ENCODE data around the gene SH3RF3.
"Not testable (repeated sequence)": the region's sequence is repeated elsewhere in the genome, so short reads cannot be mapped to it uniquely, and the experiment has no call there.

The SH3RF3 gene

GRCh38 chr2:109157563-109158105, 28.6 kb downstream of the SH3RF3 start:
- no peak for DNase-seq (ENCODE audit: low read depth, low spot score)

DNA sequence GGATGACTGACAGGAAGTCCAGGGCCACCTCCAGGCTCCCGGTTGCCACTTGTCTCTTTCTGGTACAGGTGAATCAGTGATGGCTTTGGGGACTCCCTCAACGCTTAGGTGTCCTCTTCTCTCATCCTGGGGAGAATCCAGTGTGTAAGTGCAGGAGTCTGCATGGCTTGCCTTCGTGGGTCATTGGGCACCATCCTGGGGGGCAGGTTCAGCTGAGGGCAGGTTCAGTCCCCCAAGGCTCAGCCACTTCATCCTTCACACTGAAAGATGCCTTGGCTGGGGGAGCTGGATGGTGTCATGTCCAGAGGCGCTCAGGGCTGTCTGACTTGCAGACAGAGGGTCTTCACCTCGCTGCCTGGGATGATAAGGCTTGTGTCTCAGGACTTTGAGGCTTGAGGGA, 29.2 kb downstream of the SH3RF3 start:
- DNase-seq (ENCODE audit: low read depth, low spot score): no peak

- DNase-seq (ENCODE audit: low read depth, low spot score): no peak
Measured at GRCh38 chr2:109159096-109159495, 30.1 kb downstream of the SH3RF3 start.

GRCh38 chr2:109160714-109161440, 31.9 kb downstream of the SH3RF3 start:
- DNase-seq (ENCODE audit: low read depth, low spot score): no peak

DNA sequence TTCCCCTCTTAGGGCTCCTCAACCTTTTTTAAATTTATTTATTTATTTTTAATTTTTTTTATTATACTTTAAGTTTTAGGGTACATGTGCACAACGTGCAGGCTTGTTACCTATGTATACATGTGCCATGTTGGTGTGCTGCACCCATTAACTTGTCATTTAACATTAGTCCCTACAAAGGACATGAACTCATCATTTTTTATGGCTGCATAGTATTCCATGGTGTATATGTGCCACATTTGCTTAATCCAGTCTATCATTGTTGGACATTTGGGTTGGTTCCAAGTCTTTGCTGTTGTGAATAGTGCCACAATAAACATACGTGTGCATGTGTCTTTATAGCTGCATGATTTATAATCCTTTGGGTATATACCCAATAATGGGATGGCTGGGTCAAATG, 33.4 kb downstream of the SH3RF3 start:
- not testable (repeated sequence) for DNase-seq (ENCODE audit: low read depth, low spot score)

DNA sequence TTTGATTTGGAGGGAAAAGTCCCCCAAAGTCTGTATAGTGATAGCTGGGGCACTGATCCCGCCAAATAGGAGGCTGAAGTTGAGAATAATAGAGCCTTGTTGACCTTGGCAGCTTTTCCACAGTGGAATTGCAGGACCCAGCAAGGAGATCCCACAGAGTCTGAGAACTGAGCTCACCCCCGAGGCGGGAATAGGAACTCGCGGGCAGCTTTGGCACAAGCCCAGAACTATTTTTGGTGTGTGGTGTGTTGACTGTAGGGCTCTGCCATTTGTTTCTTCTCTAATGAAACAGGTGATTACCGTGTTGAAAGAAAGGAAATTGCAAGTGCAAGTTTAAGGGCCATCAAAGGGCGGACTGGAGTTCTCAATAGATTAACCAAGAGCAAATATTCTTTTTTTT, 34.0 kb downstream of the SH3RF3 start:
- no peak for DNase-seq (ENCODE audit: low read depth, low spot score)

DNA sequence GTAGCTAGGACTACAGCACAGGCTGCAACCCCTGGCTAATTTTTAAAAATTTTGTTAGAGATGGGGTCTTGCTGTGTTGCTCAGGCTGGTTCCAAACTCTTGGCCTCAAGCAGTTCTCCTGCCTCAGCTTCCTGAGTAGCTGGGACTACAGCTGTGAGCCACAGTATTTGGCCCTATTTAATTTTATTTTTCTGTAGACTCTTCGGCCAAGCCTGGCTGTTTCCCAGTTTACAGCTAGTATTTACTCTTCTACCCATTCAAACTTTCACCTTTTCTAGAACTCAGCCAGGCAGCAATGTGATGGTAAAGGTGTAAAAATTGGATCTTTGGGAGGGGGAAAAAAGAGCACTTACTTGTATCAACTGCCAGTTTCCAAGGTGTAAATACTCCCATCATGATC, 35.3 kb downstream of the SH3RF3 start:
- no peak for DNase-seq (ENCODE audit: low read depth, low spot score)

- no peak for DNase-seq (ENCODE audit: low read depth, low spot score)
Measured at GRCh38 chr2:109164739-109165221, 35.8 kb downstream of the SH3RF3 start.

- no peak for DNase-seq (ENCODE audit: low read depth, low spot score)
Measured at GRCh38 chr2:109166811-109167210, 37.8 kb downstream of the SH3RF3 start.

DNA sequence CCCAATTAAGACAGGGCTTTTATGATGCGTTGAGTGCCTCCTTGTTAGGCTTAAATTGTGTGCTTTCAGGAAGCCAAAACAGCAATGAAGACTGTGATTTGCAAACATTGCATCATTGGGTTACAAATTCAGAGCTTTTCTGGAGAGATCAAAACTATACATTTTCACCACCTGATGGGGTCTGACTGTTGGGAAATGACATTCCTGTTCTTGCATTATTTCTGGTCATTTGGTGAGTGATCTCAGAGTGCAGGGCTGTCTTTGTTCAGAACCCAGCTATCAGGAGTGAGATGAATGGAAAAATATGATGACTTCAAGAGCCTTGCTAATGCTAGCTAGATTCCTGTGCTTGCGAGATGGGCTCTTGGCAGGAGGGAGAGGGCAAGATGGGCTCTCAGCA, 39.1 kb downstream of the SH3RF3 start:
- DNase-seq (ENCODE audit: low read depth, low spot score): no peak

DNA sequence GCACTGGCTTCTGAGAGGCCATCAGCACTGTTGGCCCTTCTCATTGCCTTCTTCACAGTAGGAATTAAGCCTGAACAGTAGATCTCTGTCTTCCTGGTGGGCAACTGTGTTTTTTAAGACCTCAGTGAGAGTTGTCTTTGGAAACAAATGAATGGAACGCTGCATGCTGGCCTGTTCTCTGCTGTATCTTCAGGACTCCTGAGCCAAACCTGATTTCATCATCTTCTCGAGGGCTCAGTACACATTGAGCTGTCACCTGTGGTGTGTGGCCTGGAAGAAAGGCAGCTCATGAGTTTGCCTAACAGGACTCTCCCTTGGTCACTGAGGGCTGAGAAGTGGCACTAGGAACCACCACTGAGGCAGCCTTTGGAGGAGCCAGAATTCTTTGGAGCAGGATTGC, 39.7 kb downstream of the SH3RF3 start:
- no peak for DNase-seq (ENCODE audit: low read depth, low spot score)

- no peak for DNase-seq (ENCODE audit: low read depth, low spot score)
Measured at GRCh38 chr2:109170645-109171044, 41.6 kb downstream of the SH3RF3 start.

- DNase-seq (ENCODE audit: low read depth, low spot score): no peak
Measured at GRCh38 chr2:109171444-109172334, 42.7 kb downstream of the SH3RF3 start.

GRCh38 chr2:109172556-109173105, 43.6 kb downstream of the SH3RF3 start:
- no peak for DNase-seq (ENCODE audit: low read depth, low spot score)

- DNase-seq (ENCODE audit: low read depth, low spot score): no peak
Measured at GRCh38 chr2:109173311-109174171, 44.5 kb downstream of the SH3RF3 start.

DNA sequence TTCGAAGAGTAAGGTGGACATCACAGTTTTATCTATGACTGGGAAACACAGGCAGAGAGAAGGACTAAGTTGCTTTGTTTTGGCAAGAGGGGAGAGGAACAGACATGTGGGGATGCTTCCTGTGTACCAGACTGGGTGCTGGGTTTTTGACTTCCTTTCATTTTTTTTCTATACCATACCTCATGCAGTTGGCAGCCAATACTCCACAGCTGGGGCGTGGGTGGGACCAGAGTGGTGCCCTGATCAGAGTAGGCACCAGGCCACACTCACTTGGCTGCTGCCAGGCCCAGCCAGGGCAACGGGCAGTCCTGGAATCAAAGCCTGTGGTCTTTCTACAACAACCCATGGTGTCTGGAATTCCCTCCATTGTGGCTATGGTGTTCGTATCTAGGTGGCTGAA, 45.2 kb downstream of the SH3RF3 start:
- no peak for DNase-seq (ENCODE audit: low read depth, low spot score)

- DNase-seq (ENCODE audit: low read depth, low spot score): no peak
Measured at GRCh38 chr2:109174626-109175349, 45.8 kb downstream of the SH3RF3 start.

DNA sequence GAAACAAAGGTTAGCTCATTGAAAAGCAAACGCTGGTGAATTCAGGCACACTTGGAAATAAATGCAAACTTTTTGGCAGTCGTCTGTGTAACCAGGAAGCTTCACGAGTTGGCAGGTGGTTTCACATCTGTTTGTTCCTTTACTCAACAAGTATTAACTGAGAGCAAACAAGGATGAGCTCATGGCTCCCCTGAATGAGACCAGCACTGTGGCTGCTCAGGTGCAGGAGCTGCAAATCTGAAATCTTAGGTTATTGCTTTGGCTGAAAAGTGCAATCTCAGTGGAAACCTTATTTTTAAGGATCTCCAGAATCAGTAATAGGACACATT, 46.3 kb downstream of the SH3RF3 start:
- DNase-seq (ENCODE audit: low read depth, low spot score): no peak

DNA sequence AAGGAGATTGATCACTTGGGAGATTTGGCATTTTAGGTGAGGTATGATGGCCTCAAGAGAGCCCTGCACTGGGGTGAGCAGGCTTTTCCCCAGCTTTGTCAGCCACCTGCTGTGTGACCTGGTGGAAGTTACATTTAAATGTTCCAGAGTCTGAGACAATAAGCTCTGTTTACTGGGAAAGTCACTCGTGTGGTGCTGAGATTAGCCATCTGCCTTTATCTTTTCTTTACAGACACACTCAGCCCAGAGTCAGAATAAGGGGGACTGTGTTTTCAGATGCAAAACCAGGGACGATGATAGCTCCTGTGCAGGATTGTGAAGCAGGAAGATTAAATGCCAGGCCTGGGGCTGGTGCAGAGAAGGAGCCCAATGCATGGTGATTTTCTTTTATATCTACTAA, 47.9 kb downstream of the SH3RF3 start:
- DNase-seq (ENCODE audit: low read depth, low spot score): no peak

- no peak for DNase-seq (ENCODE audit: low read depth, low spot score)
Measured at GRCh38 chr2:109177635-109178034, 48.6 kb downstream of the SH3RF3 start.

DNA sequence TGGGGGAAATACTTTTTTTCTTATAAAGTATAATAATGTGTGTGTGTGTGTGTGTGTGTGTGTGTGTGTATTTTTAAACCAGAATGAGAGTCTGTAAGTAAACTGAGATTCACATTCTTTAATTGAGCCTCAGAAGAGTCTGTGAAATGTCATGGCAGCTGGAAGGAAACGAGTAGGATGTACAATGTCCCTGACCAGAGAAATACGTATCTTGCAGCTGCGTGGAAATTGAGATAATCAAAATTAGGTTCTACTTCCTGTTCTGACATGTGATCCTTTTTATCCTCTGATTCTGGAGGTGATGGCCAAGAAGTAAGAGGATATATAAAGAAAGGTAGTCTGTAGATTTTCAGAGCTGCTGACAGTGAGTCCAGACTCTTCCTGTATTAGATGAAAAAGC, 50.0 kb downstream of the SH3RF3 start:
- no peak for DNase-seq (ENCODE audit: low read depth, low spot score)
